GM21529 (cell line): ENCODE results near the gene ENTPD5.

Source experiments
- ATAC-seq: cut with Tn5 transposase; IDR thresholded peaks from one replicate; pipeline ENCODE4 v1.9.1; 2021; ENCODE audit not compliant: unreplicated experiment

The ENTPD5 gene, protein sequence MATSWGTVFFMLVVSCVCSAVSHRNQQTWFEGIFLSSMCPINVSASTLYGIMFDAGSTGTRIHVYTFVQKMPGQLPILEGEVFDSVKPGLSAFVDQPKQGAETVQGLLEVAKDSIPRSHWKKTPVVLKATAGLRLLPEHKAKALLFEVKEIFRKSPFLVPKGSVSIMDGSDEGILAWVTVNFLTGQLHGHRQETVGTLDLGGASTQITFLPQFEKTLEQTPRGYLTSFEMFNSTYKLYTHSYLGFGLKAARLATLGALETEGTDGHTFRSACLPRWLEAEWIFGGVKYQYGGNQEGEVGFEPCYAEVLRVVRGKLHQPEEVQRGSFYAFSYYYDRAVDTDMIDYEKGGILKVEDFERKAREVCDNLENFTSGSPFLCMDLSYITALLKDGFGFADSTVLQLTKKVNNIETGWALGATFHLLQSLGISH

DNA sequence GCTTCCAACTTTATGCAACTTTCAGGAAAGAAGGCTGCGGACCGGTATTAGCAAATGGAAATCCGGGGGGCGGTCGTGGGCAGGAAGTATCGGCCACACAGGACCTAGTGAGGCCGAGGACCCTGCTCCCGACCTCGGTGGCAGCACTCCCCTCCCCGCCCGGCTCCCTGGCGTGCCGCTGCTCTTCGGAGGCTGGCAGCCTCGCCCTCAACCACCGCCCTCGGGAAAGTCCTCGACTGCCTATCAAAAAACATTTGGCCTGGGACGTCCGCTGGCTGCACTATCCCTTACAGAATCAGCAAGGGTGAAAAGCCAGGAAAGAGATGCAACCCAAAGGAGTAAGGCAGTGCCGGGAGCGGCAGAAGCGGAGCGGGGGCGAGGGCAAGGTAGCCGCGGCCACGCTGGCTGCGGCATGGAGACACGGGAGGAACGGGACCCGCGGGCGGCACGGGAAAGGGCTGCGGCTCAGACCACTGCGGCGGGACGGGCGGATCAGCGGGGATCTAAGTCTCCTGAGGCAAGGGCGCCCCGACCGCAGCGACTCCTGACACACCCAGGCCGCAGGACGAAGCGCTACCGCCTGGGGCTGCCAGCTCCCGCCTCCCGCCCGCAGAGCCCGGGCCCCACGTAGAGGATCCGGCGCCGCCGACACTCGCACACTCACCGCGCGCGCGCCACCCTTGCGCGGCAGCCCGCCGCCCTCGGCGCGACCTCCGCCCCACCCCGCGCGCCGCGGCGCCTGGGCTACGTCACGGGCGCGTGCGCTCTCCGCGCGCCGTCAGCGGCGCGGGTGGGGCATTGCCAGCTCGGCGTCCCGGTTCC is at the start of gene ENTPD5, which contains the start of gene BBOF1:
TSS of gene ENTPD5 (minus strand) at position 703 of the 822 bp plus-strand sequence. CDS start 31,186 bp downstream, outside the sequence.
TSS of gene BBOF1 (plus strand) at position 764 of the 822 bp plus-strand sequence. CDS start 130 bp downstream, outside the sequence.
- ATAC-seq, result peak; percentile 90

DNA sequence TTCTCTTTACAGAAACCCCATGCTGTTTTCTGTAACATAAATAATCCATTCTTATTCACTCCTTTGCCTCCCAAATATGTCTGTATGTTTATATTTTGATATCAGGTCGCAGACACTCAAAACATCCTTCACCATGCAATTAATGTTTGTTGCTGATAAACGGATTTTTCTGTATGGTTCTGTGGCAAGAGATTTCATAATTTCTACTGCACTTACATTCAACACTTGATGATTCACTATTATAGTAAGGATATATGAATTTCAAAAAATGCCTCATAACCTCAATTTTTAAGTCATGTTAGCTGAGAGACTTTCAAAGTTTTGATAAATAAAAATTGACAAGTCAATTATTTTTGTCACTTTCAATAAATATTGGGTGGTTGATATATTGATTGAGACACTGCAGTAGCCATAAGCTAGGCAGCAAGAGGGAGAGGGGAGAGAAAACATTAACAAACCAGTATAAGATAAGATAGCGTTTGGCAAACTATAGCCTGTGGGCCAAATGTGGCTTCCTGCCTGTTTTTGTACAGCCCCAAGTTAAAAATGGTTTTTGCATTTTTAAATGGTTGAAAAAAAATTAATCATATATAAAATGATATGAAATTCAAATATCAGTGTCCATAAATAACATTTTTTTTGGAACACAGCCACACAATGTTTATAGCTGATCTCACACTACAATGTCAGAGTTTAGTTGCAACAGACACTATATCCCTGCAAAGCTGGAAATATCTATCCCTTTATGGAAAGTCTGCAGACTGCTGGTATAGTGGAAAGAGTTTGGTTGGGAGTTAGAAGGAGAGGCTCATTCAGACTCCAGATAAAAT is 46.9 kb upstream of the ENTPD5 start:
- ATAC-seq, result no peak

DNA sequence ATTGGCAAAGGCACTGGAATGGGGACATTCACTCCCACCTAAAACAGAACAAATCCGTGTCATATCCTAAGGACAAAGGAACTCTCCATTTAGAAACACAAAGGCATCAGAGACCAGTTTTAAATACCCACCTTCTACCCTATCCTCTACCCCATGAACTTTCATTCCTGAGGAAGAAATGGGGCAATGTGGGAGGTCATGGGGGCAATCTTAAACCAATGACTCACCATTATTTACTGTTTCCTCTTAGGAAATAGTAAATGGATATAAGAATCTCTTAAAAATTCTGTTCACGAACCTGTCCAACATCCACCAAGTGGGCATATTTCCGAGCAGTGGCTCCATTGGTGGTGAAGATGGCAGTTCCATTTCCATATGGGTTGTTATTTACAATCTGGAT is 45.8 kb upstream of the ENTPD5 start:
- ATAC-seq, result no peak

DNA sequence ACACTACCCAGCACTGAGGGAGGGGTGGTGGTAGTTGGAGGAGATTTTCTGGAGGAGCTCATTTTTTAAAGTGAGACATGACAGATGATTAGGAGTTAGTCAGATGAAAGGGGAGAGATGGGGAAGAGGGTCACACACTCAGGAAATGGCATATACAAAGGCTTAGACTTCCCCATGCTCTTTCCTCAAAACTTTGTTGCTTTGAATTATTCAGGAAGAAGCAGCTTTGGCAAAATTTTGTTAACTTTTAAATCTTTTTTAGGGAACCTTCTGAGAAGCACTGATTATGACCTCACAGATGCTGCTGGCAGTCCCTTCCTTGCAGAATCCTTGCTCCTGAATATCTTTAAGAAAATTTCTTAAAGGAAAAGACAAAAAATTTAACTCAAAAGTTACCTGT is 45.3 kb upstream of the ENTPD5 start:
- no peak for ATAC-seq

DNA sequence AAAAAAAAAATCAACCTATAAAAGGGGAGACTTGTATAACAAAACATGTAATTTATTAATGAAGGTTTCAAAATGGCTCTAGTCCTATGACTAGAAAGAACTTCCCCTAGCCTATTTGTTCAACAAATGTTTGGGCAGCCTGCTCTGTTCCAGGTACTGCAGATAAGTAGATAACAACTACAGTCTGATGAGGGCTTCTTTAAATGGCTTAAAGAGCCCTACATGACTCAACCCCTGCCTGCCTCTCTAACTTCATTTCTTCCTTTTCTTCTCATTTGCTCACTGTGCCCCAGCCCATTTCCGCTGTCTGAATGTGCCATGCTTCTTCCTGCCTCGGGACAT is 43.7 kb upstream of the ENTPD5 start:
- ATAC-seq, result no peak

DNA sequence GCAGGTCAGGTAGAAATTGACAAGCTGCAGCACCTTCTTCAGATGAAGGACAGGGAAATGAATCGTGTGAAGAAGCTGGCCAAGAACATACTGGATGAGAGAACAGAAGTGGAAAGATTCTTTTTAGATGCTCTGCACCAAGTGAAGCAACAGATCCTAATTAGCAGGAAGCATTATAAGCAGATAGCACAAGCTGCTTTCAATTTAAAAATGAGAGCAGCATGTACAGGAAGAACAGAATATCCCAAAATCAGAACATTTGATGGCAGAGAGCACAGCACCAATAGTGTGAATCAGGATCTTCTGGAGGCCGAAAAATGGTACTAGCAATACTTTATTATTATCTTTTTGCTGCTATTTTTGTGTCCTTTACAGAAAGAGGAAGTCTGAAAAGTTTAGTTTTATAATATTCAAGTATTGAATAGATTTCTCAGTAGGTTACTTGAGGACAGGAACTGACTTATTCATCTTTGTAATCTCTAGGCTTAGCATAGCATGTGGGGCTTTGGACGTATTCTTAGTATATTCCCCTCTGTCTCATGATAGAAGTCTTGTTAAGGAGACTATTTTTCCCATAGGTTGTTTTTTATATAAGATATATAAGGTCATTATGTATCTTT is 30.9 kb upstream of the ENTPD5 start:
- no peak for ATAC-seq

DNA sequence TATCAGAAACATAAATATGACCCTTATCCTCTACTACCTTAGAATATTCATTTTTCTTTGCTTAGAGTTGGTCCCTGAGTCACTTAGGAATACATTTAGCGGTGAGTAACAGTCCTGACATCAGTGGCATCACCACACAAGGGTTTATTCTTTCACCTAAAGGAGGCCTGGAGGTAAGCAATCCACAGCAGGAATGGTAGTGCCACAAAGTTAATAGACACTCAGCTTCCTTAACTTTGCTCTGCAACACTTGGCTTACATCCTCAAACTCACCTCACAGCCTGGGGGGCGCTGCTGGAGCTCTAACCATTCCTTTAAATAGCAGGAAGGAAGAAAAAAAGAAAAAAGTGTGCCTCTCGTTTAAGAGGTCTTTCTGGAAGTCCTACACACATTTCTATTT is 29.2 kb upstream of the ENTPD5 start:
- ATAC-seq, result no peak

DNA sequence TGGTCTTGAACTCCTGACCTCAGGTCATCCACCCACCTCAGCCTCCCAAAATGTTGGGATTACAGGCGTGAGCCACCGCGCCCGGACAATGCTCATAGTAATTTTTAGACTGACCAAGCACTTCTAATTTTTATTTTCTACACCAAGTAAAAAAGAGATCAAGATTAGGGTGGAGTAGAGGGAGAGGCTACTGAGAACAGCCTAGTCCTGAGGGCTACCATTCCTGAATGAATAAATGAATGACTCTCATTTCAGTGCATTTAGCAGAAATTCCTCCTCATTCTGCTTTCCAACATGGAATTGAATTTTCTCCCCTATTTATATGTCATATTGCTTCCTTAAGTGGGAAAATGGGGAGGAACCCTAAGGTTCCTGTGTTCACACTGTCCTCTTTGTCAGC is 26.4 kb upstream of the ENTPD5 start:
- no peak for ATAC-seq

DNA sequence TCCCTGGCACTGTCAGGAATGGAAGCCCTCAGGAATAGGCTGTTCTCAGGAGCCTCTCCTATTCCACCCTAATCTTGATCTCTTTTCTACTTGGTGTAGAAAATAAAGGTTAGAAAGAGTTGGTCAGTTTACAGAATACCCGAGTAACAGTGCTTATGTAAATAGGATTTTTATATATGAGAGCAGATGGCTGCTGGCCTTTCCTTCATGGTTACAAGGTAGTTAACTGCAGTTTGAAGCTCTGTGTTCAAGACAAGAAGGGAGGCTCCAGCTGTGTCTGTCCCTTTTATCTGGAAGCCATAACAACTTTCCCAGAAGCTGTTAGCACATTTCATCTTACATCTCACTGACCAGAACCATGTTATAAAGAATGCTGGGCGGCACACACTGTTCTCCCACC is 23.2 kb upstream of the ENTPD5 start:
- ATAC-seq, result no peak

DNA sequence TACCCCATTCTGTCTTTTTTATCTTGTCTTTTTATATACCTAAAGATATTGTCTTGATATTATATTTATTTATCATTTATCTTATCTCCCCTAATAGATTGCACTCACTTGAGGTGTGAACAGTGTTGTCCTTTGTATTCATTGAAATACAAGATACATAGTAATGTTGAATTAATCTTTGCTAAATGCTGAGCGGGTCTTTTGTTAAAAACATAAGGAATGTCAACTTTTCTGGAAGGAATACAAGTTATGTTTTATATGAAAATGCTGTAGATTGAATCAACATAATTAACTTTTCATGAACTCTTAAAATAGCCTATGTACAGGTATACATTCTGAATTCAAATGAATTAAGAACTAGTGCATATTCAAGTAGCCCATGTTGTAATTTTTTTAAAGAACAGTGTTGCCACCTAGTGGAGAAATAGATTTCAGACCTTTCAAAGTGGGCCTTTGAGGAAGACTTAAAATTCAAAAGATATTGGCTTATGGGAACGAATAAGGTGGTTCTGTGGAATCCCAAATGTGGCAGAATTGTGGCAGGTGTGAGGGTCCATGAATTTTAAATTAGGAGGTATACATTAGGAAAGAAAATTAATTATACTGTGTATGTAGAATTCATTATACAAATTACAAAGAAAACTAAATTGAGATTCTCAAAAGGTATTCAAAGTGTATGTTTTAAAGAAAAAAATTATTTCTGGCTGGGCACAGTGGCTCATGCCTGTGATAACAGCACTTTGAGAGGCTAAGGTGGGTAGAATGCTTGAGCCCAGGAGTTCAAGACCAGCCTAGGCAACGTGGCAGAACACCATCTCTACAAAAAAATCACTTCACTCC is 19.2 kb upstream of the ENTPD5 start:
- no peak for ATAC-seq

DNA sequence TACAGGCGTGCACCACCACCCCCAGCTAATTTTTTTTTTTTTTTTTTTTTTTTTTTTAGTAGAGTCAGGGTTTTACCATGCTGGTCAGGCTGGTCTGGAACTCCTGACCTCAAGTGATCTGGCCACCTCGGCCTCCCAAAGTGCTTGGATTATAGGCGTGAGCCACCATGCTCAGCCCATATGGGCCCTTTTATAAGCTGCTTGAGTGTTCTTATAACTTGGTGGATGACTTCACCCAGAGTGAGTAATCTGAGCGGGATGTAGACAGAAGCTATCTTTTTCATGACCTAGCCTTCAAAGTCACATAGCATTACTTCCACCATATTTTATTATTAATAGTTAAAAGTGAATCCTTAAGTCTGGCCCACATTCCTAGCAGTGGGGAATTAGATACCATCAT is 16.5 kb upstream of the ENTPD5 start:
- no peak for ATAC-seq

DNA sequence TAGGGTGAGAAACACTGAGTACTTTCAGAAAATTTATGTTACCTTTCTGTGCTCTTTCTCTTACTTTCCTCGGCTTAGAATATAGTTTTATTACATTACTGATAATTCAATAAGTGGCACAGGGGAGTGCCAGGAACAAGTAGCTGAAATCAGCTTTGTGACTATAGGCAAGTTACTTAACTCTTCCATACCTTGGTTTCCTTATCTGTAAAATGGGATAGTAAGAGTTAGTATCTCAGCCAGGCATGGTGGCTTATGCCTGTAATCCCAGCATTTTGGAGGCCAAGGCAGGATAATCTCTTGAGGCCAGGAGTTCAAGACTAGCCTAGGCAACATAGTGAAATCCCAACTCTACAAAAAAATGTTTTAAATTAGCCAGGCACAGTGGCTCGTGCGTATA is 15.5 kb upstream of the ENTPD5 start:
- ATAC-seq, result no peak

DNA sequence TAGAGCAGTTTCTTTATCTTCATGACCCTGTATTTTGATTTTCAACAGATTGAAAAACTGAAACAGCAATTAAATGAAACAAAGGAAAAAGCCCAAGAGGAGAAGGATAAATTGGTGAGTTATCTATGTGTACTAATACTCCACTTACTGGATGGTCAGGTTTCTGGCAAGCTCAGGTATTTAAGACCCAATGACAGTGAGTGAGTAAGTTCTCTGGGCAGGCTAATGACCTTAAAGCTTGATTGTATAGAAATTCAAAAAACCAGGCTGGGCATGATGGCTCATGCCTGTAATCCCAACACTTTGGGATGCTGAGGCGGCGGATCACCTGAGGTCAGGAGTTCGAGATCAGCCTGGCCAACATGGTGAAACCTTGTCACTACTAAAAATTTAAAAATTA is 10.0 kb upstream of the ENTPD5 start:
- ATAC-seq, result no peak

DNA sequence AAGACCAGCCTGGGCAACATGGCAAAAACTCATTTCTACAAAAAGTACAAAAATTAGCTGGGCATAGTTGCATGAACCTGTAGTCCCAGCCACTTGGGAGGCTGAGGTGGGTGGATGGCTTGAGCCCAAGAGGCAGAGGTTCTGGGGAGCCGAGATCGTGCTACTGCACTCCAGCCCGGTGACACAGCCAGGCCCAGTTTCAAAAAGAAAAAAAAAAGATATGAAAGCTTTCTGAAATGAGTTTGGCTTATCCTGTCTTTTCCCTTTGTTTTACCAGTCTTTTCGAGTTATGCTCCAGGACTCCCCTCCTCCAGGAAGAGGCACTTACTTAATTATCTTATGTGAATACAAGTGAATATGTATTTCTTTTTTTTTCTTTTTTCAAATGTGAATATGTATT is 3.3 kb upstream of the ENTPD5 start:
- no peak for ATAC-seq

DNA sequence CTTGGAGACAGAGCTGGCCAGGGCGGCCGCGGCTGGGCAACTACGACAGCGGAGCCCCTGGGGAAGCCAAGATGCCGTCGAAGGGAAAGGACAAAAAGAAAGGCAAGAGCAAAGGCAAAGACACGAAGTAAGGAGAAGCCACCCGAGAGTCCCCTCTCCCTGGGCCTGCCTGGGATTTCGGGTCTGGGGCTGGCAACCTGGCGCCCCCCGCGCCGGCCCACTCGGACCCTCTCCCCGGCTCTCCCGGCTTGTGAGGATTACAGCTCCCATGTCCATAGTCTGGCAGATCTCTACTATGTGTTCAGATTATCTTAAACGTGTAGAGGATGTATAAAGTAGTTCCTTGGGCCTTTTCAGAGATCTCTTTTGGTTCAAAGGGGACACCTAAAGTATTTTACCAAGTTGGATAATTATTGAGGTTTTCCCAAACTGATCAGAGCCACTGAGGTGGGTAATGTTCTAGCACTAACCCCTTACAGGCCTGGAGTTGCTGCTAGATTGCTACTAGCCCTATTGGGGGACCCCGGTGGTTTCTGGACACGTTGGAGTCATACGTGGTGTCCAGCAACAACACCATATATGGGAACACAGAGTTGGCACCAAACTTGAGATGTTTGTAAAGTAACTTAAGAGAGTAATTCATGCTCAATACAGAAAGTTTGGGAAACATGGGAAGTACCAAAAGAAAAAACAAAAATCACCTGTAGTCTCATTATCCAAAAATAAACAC is 485 bp upstream of the ENTPD5 start:
- no peak for ATAC-seq

DNA sequence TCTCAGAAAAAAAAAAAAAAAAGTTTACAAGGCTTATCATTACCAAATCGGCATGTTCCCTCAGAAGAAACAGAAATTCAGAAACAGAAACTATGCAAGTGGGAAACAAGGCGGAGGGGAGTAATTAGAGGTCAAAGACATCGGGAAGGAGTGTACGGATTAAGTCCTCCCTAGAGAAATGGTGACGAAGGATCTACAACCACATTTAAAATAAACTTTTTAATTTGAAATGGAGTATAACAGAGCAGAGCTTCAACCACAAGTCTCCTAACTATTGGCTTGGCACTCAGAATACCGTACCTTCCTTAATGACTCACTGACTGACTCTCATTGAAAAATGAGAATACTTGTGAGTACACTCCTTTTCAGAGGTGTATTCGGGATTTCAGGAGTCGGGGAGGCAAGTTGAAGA is 908 bp downstream of the ENTPD5 start:
- no peak for ATAC-seq

DNA sequence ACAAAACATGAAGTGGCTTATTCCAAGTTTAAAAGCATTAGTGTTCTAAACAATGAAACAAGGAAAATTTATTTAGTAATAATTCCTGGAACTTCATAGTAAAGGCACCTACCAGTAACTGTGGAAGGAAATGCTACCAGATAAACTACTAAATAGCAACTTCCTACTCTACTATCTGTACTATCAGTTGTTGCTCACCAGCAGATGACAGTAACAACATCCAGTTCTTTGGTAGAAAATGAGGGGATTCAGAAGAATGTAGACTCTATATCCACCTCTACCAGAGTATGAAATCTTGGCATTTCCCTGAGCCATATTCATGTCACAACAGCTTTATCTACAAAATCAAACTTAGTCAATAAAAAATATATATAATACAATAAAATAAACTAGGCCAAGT is 3.1 kb downstream of the ENTPD5 start:
- ATAC-seq, result no peak

DNA sequence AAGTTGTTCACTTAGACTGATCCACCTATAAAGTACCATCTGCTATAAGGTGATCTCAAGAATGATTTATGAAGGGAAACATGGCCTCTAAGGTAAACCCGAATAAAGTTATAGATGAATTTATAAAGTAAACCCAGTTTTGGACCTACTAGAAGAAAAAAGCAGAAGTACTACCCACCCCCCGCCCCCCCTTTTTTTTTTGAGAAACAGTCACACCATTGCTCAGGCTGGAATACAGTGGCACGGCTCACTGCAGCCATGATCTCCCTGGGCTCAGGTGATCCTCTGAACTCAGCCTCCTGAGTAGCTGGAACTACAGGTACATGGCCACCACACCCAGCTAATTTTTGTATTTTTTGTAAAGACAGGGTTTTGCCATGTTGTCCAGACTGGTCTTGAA is 3.9 kb downstream of the ENTPD5 start:
- no peak for ATAC-seq

DNA sequence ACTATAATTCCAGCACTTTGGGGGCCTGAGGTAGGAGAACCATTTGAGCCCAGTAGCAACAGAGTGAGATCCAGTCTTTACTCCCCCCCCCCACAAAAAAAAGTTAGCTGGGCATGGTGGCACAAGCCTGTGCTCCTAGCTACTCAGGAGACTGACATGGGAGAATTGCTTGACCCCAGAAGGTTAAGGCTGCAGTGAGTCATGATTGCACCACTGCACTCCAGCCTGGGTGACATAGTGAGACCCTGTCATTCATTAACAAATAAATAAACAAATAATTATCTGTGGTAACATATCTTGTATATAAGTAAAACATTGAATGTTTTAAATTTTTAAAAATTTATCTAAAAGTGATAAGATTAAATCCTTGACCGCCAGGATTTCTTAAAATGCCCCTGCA is 4.8 kb downstream of the ENTPD5 start:
- no peak for ATAC-seq
